PC-9 (cell line): ENCODE data around the gene NPTX1. TPM values are rescaled to one million over a fixed set of nuclear protein-coding genes. Genes with fewer than 3 reads are reported as not detected.

Experiments
- BruUV-seq: library from RNA; stranded (reverse); fragments of 400-500 nt; replicated peaks from 2 replicates; lab custom pipeline; 2021; lab: Mats Ljungman, UMichigan
- CTCF ChIA-PET: fragments of 300-600 bp; sonication (Branson Sonifier 250); formaldehyde crosslinking; loops from one replicate; lab custom pipeline; 2022; ENCODE audit warnings: antibody characterized with exemption; lab: Charles Lee
- POLR2A ChIA-PET: fragments of 300-600 bp; sonication (Branson Sonifier 250); formaldehyde crosslinking; loops from one replicate; lab custom pipeline; 2022; ENCODE audit warnings: antibody characterized with exemption; ENCODE audit not compliant: unreplicated experiment; lab: Charles Lee
- DNase-seq, 2 experiments: peaks; one replicate each; pipeline versions ENCODE4 v3.0.0 to v3.0.0-alpha.2; 2015 to 2022; ENCODE audit warnings: mixed read lengths in 1 of 2
- H2AFZ ChIP-seq: fragments of 200-600 bp; sonication (generic); 2 replicates; pipeline ENCODE4 v1.8.1; 2017; ENCODE audit warnings: antibody characterized with exemption
- H3F3A ChIP-seq: fragments of 200-600 bp; sonication (generic); 2 replicates; pipeline ENCODE4 v1.8.1; 2017; ENCODE audit warnings: antibody characterized with exemption, mild to moderate bottlenecking, low read depth; ENCODE audit not compliant: insufficient read depth
- H3K27ac ChIP-seq: fragments of 200-600 bp; sonication (generic); 2 replicates; pipeline ENCODE4 v1.6.1; 2016; ENCODE audit warnings: mixed run types
- H3K27me3 ChIP-seq: fragments of 200-600 bp; sonication (generic); 2 replicates; pipeline ENCODE4 v1.6.1; 2016; ENCODE audit warnings: low read depth, mixed run types; ENCODE audit not compliant: insufficient read depth
- H3K36me3 ChIP-seq: fragments of 200-600 bp; sonication (generic); 2 replicates; pipeline ENCODE4 v1.6.1; 2016; ENCODE audit warnings: low read depth, mixed run types
- H3K4me1 ChIP-seq: fragments of 200-600 bp; sonication (generic); replicated peaks from 2 replicates; pipeline ENCODE4 v1.6.1; 2016; ENCODE audit warnings: mixed run types; ENCODE audit not compliant: insufficient read depth
- H3K4me2 ChIP-seq: fragments of 200-600 bp; sonication (generic); 2 replicates; pipeline ENCODE4 v1.6.1; 2017; ENCODE audit warnings: mixed run types
- H3K4me3 ChIP-seq: fragments of 200-600 bp; sonication (generic); 2 replicates; pipeline ENCODE4 v1.6.1; 2016; ENCODE audit warnings: mixed run types
- H3K79me2 ChIP-seq: fragments of 200-600 bp; sonication (generic); 2 replicates; pipeline ENCODE4 v1.6.1; 2017; ENCODE audit warnings: low read depth, mixed run types
- H3K9me2 ChIP-seq: fragments of 200-600 bp; sonication (generic); 2 replicates; pipeline ENCODE4 v1.8.1; 2017; ENCODE audit warnings: mild to moderate bottlenecking; ENCODE audit not compliant: insufficient read depth
- H3K9me3 ChIP-seq: fragments of 200-600 bp; sonication (generic); 2 replicates; pipeline ENCODE4 v1.8.1; 2016; ENCODE audit warnings: low read depth; ENCODE audit not compliant: insufficient read depth
- H4K20me1 ChIP-seq: fragments of 200-600 bp; sonication (generic); 2 replicates; pipeline ENCODE4 v1.8.1; 2017; ENCODE audit not compliant: insufficient read depth
- EZH2 ChIP-seq: fragments of 200-600 bp; sonication (generic); IDR thresholded peaks from 2 replicates; pipeline ENCODE4 v1.8.0; 2017; ENCODE audit warnings: antibody characterized with exemption, low read depth
- intact Hi-C: fragments of 100-400 bp; cut with micrococcal nuclease; formaldehyde crosslinking; loops from one replicate; pipeline ENCODE4 v1.10.0; 2022; ENCODE audit not compliant: unreplicated experiment
- total RNA-seq: library from RNA; stranded (reverse); gene quantifications from 2 replicates; pipeline ENCODE4 v1.2.3, GENCODE V29; 2021
- TF ChIP-seq, protein P1 (sequence below): fragments of 200-600 bp; sonication (generic); conservative IDR thresholded peaks from 2 replicates; pipeline ENCODE4 v1.6.1; 2017; ENCODE audit warnings: mixed run types, antibody characterized with exemption, mild to moderate bottlenecking, moderate library complexity

NPTX1 gene
- total RNA-seq, 1 experiment from 2014 or later, result 6.9 TPM

DNA sequence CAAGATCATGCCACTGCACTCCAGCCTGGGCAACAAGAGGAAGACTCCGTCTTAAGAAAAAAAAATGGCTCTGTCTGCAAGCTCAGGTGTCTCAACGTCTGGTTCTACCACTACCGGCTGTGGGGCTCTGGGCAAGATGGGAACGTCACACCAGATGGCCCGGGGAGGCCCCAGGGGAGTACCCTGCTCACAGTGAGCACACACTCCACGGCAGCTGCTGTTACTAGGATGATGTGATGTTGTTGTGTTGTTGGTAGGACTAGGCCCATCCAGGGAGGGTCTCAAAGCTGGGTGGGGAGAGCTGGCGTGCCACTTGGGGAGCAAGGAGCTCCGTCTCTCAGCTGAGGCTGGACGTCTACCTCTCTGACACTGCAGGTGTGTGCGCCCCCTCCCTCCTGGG is 9.4 kb upstream of the NPTX1 start:
- TF ChIP-seq, protein P1, sequence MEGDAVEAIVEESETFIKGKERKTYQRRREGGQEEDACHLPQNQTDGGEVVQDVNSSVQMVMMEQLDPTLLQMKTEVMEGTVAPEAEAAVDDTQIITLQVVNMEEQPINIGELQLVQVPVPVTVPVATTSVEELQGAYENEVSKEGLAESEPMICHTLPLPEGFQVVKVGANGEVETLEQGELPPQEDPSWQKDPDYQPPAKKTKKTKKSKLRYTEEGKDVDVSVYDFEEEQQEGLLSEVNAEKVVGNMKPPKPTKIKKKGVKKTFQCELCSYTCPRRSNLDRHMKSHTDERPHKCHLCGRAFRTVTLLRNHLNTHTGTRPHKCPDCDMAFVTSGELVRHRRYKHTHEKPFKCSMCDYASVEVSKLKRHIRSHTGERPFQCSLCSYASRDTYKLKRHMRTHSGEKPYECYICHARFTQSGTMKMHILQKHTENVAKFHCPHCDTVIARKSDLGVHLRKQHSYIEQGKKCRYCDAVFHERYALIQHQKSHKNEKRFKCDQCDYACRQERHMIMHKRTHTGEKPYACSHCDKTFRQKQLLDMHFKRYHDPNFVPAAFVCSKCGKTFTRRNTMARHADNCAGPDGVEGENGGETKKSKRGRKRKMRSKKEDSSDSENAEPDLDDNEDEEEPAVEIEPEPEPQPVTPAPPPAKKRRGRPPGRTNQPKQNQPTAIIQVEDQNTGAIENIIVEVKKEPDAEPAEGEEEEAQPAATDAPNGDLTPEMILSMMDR, result no peak
- TF ChIP-seq EZH2, result no peak
- no peaks in the 10 kb centered on the region for H3K79me2 ChIP-seq
- ChIA-PET CTCF (no interaction called here), POLR2A (no interaction called here)
- no peaks in the 10 kb centered on the region for H3K9me3 ChIP-seq
- H2AFZ ChIP-seq, result no peak overlapping the region
- no peaks in the 10 kb centered on the region for H3K9me2 ChIP-seq
- H3K4me2 ChIP-seq, result no peak overlapping the region
- peaks cover 24% of the 10 kb centered on the region for H3K4me1 ChIP-seq
- no peaks in the 10 kb centered on the region for H4K20me1 ChIP-seq
- no TSS peak for BruUV-seq
- H3K4me3 ChIP-seq, result no peak overlapping the region
- no peak for DNase-seq
- no peaks in the 10 kb centered on the region for H3K36me3 ChIP-seq
- H3K27me3 ChIP-seq, result no peaks in the 10 kb centered on the region
- H3K27ac ChIP-seq, result no peak overlapping the region
- H3F3A ChIP-seq, result no peaks in the 10 kb centered on the region
- intact Hi-C loops, result no loop called here

DNA sequence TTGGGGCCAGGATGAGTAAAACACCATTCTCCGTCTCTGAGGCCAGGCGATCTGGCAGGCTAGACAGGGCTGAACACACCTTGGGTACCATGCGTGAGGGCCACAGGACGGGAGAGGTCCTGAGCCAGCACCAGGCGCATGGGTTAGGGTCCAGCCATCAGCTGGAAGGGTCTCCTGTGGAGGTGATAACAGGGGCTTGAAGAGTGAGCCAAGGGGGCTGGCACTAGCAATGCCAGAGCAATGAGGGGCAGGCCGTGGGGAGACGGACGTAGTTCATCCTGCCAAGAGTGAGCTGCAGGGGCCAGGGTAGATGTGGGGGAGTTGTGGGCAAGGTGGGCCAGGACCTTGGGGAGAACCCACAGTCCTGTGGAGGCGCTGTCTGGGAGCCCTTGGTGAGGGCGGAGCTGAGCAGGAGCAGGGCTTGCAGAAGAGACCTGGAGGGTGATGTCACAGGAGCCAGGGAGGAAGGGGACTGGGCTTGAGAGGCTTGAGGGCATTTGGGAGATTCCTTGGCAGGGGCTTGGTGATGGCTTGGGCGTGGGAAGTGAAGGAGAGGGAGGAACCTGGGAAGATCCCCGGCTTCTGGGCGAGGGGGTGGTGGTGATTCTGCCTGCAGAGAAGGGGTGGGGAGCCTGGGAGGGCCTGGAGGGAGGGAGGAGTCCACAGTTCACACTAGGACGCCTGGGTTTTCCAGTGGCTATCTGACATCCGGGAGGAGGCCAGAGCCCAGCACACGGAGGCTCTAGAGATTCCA is 6.3 kb upstream of the NPTX1 start:
- H4K20me1 ChIP-seq, result no peaks in the 10 kb centered on the region
- DNase-seq, result peak in 1 of 2 experiments; percentile 55
- H3K4me2 ChIP-seq, result peak overlapping the region; percentile 38
- no peaks in the 10 kb centered on the region for H3K9me2 ChIP-seq
- H3K27me3 ChIP-seq, result no peaks in the 10 kb centered on the region
- no peaks in the 10 kb centered on the region for H3K36me3 ChIP-seq
- no peak overlapping the region for H3K4me3 ChIP-seq
- H2AFZ ChIP-seq, result no peak overlapping the region
- TF ChIP-seq, protein P1, result no peak
- no peak for TF ChIP-seq EZH2
- POLR2A ChIA-PET, result interaction anchor here (0.6 to 0.7 kb wide), 2 partner anchors 8 to 35 kb away, joined by 14 to 30 read pairs; no protein-coding TSS in a partner anchor
- H3K9me3 ChIP-seq, result no peaks in the 10 kb centered on the region
- no peaks in the 10 kb centered on the region for H3F3A ChIP-seq
- intact Hi-C loops, result loop anchor here (5.0 kb wide), 1 partner anchor 65 kb away; no protein-coding TSS in a partner anchor
- H3K79me2 ChIP-seq, result no peaks in the 10 kb centered on the region
- H3K27ac ChIP-seq, result no peak overlapping the region
- H3K4me1 ChIP-seq, result peaks cover 24% of the 10 kb centered on the region
- BruUV-seq, result no TSS peak
- CTCF ChIA-PET, result interaction anchor here (0.6 kb wide), 1 partner anchor 445 kb away, joined by 3 read pairs; no protein-coding TSS in a partner anchor

DNA sequence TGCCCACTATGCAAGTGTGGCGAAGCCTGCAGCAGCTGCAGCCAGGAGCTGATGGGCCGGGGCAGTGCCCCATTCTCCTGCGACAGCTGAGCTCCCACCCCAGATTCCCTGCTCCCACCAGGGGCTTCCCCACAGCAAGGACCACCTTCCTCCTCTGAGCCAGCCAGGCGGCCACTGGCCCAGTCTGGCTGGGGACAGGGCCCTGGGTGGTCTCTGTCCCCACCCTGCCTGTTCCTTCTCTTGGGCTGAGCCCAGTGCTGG is 5.6 kb upstream of the NPTX1 start:
- Histone ChIP-seq H4K20me1 (no peaks in the 10 kb centered on the region), H3K4me1 (peaks cover 24% of the 10 kb centered on the region)
- CTCF ChIA-PET, result no interaction called here

More for the DNA sequence above, 5.6 kb upstream of the NPTX1 start:
- no TSS peak for BruUV-seq
- H3K4me2 ChIP-seq, result peak overlapping the region; percentile 38
- DNase-seq, result no peak
- H3K4me3 ChIP-seq, result no peak overlapping the region
- H3K36me3 ChIP-seq, result no peaks in the 10 kb centered on the region
- H3K9me2 ChIP-seq, result no peaks in the 10 kb centered on the region
- H2AFZ ChIP-seq, result no peak overlapping the region
- no peaks in the 10 kb centered on the region for H3K79me2 ChIP-seq
- H3F3A ChIP-seq, result no peaks in the 10 kb centered on the region
- POLR2A ChIA-PET, result no interaction called here
- no peak overlapping the region for H3K27ac ChIP-seq
- TF ChIP-seq, protein P1, result no peak
- TF ChIP-seq EZH2, result no peak
- intact Hi-C loops, result loop anchor here (5.0 kb wide), 1 partner anchor 65 kb away; no protein-coding TSS in a partner anchor
- H3K27me3 ChIP-seq, result peaks cover 7% of the 10 kb centered on the region; the same call in 1 of the 2 replicates
- no peaks in the 10 kb centered on the region for H3K9me3 ChIP-seq
